ENCODE data around the gene TNNI2.
A peak's percentile ranks its signal among the peaks of the same experiment; 100 is the strongest.

Gene TNNI2

GRCh38 chr11:1821562-1821961 is 17.2 kb upstream of the TNNI2 start:
- DNase-seq (ENCODE audit: low spot score), result no peak

GRCh38 chr11:1822648-1823375 is 16.0 kb upstream of the TNNI2 start:
- DNase-seq (ENCODE audit: low spot score), result no peak

DNA sequence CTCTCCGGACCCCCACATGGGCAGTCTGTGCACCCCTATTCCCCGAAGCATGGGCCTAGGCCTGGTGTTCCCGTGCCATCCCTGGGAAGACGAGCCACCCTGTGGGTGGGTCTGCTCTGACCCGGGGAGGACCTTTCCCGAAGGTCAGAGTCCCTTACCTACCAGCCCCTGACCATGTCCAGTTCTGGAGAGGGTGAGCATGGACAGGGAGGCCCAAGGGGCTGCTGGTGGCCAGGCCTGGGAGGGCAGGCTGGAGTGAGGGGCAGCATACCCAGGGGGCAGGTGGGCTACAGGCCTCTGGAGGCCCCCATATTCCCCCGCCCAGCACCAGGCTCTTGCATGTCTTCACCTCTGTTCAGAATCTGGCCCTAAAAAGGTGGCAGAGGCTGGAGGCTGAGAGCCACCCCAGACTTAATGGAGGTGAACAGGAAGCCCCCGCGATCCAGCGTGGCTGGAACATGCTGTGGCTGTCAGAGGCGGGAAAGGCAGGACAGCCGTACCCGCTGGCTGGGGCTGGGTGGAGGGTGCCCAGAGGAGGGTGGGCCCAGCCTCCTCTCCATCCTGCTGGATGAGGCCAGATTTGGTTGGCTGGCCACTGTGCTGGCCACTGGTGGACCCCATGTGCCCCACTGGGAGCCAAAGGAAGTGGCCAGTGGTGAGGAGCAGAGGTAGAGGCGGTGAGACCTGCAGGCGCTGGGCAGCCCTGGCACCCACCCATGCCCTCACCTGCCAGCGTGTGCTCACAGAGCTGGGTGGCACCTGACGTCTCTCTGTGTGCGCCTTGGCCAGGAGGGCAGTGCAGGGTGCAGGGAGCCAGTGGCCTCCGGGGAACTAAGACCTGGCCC is 15.2 kb upstream of the TNNI2 start:
- DNase-seq (ENCODE audit: low spot score), result no peak

DNA sequence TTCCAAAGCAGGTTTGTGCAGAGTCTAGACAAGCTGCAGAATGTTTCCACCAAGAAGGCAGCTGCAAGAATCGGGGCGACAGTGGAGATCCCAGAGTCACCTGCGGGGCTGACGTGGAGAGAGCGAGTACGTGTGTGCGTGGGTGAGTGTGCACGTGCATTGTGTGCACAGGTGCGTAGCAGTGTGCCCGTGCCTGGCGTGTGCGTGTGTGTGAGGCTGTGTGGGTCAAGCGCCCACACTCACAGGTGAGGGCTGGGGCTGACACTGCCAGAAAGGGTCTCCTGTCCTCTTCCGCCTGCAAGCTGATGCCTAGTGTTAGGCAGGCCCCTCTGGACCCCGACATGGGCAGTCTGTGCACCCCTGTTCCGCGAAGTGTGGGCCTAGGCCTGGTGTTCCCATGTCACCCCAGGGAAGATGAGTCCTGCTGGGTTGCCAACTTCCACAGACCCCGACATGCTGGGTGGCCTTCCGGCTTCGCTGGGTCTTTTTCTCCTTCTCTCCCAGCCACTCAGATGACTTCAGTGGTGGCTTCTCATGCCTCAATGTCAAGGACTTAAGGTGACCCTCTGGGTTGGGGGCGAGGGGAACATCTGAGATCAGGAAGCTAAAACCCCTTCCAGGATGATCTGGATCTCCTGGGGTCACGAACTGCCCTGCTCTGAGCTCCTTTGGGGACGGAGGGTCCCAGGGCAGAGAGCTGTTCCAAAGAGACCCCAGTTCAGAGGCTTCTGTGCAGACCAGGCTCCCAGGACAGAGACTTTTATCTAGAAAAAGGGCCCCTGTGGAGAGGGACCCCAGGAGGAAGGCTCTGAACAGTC is 14.4 kb upstream of the TNNI2 start:
- DNase-seq (ENCODE audit: low spot score), result no peak

DNA sequence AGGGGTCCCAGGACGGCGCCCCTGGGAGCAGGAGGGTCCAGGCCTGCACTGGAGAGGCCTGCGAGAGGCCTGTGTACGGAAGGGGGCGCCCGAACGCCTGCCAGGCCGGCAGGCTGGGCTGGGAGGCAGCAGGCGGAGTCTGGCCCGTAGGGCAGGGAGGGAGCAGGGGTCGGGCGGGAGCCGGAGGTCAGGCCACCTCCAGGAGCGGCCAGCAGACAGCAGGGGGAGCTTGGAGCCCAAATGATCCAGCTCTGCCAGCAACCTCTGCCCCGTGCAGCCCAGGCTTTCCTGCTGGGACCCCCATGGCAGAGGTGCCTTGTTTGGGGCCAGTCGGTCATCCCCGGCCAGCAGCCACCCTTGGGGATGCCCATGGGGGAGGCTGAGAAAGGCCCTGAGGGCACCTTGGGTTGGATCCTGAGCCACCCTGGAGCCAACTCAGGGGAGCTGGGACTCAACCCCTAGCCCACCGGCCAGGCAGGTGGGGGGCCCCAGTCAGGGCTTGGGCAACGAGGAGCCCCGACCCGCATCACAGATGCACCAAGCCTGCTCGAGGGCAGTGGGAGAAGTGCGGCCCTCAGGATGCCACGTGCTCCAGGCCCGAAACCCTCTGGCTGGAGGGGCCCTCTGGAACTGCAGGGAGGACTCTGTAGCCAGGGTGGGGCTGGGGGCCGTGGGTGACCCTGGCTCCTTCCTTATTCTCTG is 13.6 kb upstream of the TNNI2 start:
- no peak for DNase-seq (ENCODE audit: low spot score)

DNA sequence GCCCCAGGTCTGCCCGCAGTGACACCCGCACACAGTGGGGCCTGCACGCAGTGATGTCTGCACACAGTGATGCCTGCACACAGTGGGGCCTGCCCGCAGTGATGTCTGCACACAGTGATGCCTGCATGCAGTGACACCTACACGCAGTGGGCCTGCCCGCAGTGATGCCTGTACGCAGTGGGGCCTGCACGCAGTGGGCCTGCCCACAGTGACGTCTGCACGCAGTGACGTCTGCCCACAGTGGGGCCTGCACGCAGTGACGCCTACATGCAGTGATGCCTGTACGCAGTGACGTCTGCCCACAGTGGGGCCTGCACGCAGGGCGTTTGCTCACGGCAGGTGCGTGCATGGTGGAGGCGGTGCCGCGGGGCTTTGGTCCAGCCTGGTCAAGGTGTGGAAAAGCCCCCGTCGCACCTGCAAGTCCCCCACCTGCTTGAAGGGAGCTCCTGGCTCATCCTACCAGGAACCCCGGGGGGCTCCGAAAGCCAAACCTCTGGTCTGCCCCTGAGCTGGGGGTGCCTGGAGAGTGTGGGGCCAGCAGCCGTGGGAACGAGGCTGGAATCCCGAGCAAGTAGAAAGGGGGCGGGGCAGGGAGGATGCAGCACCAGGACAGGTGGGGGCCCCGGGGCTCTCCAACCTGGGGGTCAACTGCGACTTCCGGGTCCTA is 12.9 kb upstream of the TNNI2 start:
- no peak for DNase-seq (ENCODE audit: low spot score)

GRCh38 chr11:1826552-1827094 is 12.2 kb upstream of the TNNI2 start:
- no peak for DNase-seq (ENCODE audit: low spot score)

- DNase-seq (ENCODE audit: low spot score), result peak; percentile 64
These were observed 11.5 kb upstream of the TNNI2 start for GRCh38 chr11:1827095-1827813.

- no peak for DNase-seq (ENCODE audit: low spot score)
These were observed 10.8 kb upstream of the TNNI2 start for GRCh38 chr11:1827931-1828330.

- DNase-seq (ENCODE audit: low spot score), result no peak
These were observed 10.2 kb upstream of the TNNI2 start for GRCh38 chr11:1828542-1828941.

DNA sequence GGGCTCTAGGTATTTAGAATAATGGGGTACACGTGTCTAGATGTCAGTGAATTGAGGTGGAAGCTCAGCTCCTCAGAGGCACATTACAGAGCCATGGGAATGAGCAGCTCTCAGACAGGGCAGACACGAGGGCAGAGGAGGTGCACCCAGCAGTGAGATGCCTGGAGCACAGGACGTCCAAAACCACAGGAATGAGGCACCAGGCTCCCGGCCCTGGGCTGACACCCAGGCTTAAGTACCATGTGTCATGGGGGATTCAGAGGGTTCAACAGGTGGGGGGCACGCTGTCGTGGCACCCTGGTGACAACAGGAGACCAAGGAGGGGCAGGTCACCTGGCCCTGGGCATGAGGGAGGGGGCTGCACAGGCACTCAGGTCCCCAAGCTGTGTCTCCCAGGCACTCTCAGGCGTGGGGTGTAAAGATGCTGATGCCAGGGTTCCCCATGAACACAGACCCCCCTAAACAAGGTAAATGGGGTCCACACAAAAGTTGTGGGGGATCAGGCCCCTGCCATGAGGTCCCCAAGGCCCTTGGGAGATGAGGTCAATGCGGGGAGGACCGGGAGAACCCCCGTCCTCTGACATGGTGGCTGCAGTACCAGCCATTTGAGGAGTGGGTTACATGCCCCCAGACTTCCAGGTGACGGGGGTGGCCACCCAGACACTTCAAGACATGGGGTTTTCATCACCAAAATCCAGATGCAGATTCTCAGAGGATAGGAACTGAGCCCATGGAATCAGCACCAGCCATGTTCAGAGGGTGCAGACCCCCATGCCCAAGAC is 9.6 kb upstream of the TNNI2 start:
- DNase-seq (ENCODE audit: low spot score), result no peak

DNA sequence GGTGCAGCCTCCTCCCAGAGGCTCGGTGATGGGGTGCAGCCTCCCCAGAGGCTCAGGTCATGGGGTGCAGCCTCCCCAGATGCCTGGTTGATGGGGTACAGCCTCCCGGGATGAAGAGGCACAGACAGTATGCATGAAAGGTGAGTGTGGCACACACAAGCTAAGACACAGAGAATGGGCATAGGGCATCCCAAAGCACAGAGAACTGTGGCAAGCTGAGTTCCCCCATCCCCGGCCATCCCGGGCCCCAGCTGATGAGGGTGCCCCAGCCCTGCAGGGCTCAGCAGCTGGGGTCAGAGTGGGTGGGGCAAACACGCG is 8.8 kb upstream of the TNNI2 start:
- no peak for DNase-seq (ENCODE audit: low spot score)

DNA sequence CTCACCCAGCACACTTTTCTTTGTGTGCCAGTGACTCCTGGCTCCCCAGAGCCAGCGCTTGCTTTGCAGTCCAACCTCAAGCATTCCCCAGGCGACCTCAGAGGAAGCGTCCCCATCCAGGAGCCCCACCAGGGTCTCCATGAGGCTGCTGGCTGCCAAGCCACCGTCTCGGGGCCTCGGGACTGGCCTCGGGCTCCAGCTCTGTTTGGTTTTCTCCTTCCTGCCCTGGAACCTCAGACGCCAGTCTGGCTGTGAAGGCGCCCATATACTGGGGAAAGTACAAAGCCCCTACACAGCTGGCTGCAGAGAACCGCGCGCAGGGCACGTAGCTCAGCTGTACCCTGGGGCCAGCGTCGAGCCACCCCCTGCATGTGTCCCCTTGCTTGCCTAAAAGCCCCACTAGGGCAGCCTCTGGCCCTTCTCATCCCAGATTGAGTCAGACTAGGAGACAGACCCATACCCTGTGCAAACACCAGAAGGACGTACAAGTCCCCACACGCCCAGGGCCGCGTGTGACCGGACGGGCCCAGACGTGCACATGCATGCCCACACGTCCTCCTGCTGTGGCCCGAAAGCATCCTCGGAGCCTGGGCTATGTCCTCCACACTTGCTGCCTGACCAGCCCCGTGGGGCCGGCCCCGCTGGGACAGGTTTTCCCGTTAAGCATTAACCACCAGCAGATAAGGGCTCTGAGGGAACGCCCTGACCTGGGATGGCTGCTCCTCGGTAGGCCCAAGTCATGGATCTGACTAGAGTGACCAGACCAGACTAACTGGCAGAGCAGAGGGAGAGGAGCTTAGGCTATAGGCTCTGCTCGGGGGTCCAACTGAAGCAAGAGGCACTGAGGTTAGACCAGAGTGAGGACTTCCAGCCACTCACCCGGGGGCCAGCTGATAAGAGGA is 8.2 kb upstream of the TNNI2 start:
- DNase-seq (ENCODE audit: low spot score), result no peak

DNA sequence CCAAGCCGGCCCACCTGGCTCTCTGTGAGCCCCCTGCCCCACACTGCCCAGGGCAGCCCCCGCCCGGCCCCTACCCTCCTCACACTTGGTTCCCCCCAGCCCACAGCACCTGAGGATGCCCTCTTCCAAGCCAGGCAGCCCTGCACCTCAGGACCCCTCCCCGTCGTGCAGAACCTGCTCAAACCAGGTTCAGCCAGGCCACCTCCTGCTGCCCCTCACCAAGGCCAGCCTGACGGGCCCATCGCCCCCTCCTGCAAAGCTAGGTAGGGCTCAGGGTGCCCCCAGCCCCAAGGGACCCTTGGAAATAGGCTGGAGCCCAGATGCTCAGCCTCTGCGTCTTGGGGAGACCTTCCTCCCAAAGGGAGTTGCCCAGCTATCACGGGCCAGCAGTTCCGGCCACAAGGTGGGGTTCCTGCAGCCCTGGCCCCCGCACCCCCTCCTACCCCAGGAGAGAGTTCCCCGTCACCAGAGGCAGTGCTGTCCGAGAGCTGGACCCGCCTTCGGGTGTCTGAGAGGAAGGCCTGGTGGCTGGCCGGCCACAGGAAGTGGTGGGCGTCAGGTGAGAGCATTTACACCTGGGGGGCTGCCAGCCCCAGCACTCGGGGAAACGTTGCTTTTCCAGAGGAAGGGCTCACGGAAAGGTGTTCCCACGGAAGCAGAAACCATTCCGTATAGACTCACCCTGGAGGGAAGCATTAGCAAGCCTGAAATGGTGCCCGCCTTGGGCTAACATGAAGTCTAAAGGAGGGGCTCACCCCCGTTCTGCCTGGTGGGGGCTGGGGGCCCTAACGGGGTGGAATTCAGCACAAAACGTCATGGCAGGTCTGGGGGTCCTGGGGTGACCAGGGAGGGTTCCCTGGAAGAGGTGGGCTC is 7.2 kb upstream of the TNNI2 start:
- no peak for DNase-seq (ENCODE audit: low spot score)

- DNase-seq (ENCODE audit: low spot score), result no peak
These were observed 6.4 kb upstream of the TNNI2 start for GRCh38 chr11:1832211-1832919.

GRCh38 chr11:1832920-1833295 is 5.9 kb upstream of the TNNI2 start:
- DNase-seq (ENCODE audit: low spot score), result no peak

GRCh38 chr11:1834062-1834610 is 4.6 kb upstream of the TNNI2 start:
- no peak for DNase-seq (ENCODE audit: low spot score)

Data from pons (tissue), 1 donor.